GM12865 (cell line): Measurements from ENCODE around the gene PDE8A.
A peak's percentile ranks its signal among the peaks of the same experiment; 100 is the strongest.

ENCODE experiments used
- DNase-seq: peaks from one replicate; pipeline ENCODE4 v3.0.0; 2010; ENCODE audit warnings: low read depth
- H3K4me3 ChIP-seq: 2 replicates; pipeline ENCODE4 v1.5.1; 2011; ENCODE audit warnings: mild to moderate bottlenecking, low read depth, low read length, control low read depth
- TF ChIP-seq, protein P1 (sequence below): IDR thresholded peaks from 2 replicates; pipeline ENCODE4 v1.5.1; 2011; ENCODE audit warnings: low read length, control low read depth, low read depth, inconsistent platforms; ENCODE audit not compliant: insufficient read depth; ENCODE audit errors: missing control alignments

Gene PDE8A

DNA sequence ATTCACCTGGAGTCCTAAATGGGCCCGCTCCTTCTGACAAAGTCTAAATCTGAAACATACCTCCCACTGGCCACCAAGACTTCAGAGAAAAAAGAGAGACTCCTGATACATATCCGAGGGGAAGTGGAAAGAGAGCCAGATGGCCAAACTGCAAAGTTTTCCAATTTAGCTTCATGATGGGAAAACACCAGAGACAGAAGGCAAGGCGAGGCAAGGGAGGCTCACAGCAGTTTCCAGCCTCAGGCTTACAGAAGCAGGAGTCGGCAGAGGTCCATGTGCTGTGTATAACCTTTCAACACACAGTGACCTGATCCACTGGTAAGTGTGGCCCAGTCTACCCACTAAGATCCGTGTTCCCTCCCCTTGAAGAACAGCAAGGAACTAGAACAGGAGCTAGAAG lies 29.9 kb upstream of the PDE8A start:
- H3K4me3 ChIP-seq = no peak overlapping the region
- TF ChIP-seq, protein P1, sequence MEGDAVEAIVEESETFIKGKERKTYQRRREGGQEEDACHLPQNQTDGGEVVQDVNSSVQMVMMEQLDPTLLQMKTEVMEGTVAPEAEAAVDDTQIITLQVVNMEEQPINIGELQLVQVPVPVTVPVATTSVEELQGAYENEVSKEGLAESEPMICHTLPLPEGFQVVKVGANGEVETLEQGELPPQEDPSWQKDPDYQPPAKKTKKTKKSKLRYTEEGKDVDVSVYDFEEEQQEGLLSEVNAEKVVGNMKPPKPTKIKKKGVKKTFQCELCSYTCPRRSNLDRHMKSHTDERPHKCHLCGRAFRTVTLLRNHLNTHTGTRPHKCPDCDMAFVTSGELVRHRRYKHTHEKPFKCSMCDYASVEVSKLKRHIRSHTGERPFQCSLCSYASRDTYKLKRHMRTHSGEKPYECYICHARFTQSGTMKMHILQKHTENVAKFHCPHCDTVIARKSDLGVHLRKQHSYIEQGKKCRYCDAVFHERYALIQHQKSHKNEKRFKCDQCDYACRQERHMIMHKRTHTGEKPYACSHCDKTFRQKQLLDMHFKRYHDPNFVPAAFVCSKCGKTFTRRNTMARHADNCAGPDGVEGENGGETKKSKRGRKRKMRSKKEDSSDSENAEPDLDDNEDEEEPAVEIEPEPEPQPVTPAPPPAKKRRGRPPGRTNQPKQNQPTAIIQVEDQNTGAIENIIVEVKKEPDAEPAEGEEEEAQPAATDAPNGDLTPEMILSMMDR = no peak
- DNase-seq = no peak

DNA sequence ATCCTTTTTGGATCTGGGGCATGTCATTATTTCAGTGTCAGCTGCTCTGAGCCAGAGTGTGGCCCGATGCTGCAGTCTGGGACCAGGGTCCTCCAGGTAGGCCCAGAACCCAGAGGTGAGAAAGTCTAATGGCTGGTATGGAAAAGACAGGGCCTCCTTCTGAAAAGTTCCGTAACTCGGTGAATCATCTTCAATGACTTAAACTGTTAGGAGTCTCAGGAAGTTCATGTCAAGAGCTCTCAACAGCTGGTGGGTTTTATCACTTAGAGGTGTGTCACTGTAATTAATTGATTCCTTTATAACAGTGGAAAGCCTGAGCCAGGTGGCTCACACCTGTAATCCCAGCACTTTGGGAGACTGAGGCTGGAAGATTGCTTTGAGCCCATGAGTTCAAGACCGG lies 28.5 kb upstream of the PDE8A start:
- no peak for DNase-seq
- TF ChIP-seq, protein P1 = no peak

DNA sequence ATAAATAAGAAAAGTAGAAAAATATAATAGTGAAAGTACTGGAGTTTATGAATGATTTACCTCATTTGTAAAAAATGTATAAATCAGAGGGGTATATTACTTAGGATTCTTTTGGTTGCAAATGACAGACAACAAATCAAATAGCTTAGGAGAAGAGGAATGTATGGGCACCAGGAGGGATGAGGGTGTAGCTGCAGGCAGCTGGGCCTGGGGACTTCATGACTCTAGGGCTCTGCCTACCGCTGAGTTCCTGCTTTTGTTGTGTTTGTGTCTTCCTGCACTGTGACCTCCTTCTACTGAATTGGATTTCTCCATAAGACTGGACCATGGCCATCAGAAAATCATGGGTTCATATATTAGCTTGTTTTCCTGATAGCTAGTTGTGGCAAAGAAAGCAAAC lies 27.9 kb upstream of the PDE8A start:
- no peak overlapping the region for H3K4me3 ChIP-seq
- no peak for DNase-seq
- TF ChIP-seq, protein P1 = no peak

More for the DNA sequence above, 28.5 kb upstream of the PDE8A start:
- H3K4me3 ChIP-seq = no peak overlapping the region

DNA sequence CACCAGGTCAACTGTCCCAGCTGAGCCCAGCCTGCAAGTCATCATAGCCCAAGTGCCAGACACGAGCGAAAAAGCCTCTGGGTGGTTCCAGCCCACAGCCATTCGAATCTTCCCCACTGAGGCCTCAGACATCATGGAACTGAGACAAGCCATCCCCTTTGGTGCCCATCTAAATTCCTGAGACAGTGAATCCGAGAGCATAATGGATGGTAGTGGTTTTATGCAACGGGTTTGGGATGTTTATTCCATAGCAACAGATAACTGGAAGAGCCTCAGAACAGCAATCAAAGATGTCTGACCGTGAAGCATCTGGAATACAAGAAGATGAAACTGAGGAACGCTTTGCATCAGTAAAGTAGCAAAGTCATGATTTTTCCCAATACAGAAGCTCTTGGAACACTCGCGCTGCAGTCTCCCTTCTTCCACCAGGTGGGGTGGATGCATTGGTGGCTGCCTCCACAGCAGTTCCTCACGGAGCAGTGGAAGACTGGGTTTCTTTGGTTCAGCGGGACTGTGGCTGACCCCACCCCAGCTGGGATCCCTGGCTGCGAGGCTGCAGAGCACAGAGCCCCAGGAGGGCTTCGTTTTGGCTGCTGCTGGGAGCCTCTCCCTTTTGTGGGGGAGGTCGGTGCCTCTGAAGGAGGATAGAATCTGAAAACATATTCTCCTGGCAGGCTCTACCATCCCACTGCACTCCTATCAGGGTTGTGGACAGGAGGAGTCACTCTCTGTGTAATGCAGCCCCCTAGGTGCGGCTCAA lies 26.4 kb upstream of the PDE8A start:
- peak; percentile 56 for DNase-seq
- TF ChIP-seq, protein P1 = peak; percentile 72
- H3K4me3 ChIP-seq = peak overlapping the region; percentile 8; the same call in 1 of the 2 replicates

DNA sequence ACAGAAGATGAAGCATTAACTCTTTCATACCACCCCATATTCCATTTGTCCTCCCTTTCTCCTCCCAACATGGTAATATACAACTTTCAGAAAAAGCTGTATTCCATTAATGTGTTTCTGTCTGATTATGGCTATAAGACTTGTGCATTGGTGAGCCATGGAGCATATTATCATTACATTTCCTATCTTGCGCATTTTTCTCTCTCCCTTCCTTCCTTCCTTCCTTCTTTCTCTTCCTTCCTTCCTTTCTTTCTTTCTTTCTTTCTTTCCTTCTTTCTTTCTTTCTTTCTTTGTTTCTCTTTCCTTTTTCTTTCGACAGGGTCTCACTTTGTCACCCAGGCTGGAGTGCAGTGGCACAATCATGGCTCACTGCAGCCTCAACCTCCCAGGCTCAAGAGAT lies 25.5 kb upstream of the PDE8A start:
- TF ChIP-seq, protein P1 = no peak
- no peak for DNase-seq
- no peak overlapping the region for H3K4me3 ChIP-seq

DNA sequence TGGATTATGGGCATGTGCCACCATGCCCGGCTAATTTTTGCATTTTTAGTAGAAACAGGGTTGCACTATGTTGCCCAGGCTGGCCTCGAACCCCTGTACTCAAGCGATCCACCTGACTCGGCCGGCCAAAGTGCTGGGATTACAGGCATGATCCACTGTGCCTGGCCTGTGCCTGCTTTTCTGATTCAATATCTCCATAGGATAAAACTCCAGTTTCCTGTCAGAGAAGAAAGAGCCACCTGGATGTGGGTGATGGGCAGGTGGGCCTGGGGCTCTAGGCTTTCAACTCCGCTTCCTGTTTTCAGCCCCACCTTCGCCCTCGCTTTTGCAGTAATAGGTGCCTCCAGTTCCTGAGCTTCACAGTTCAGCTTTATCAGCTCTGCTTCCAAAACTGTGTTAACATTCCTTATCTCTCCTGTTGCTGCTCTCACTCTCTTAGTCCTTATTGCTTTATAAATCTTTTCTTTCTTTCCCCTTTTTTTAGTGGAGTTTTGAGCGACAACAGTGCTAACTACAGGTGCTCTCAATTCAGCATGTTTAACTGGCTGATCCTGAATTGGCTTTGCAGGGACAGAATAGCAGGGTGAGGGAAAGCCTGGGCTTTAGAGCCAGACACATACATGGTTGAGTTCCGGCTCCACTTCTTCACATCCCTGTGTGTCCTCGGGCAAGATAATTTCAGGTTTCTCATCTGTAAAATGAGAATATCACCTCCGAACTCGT lies 21.1 kb upstream of the PDE8A start:
- TF ChIP-seq, protein P1 = no peak
- no peak overlapping the region for H3K4me3 ChIP-seq
- no peak for DNase-seq
